ENCODE measurements around the gene MAP2K2. TPM values are rescaled to one million over a fixed set of nuclear protein-coding genes. Genes with fewer than 3 reads are reported as not detected.

Gene MAP2K2
- total RNA-seq, 2 experiments from 2014 or later, result 108 to 133 TPM

- ChIA-PET CTCF (interaction anchor here (0.7 to 0.8 kb wide), 3 partner anchors 24 to 834 kb away, joined by 3 to 5 read pairs (median 3); no protein-coding TSS in a partner anchor), POLR2A (no interaction called here)
- Mint-ChIP-seq H3K27me3 (no peaks in the 10 kb centered on the region), H3K4me1 (peaks cover 27% of the 10 kb centered on the region), H3K27ac (peak overlapping the region; percentile 25), H3K9me3 (ENCODE audit: low read depth) (no peaks in the 10 kb centered on the region), H3K36me3 (ENCODE audit: low read depth) (peaks cover 36% of the 10 kb centered on the region), H3K4me3 (no peak overlapping the region)
- intact Hi-C loops (cut with DNase I, micrococcal nuclease), result no loop called here
- no peak for ATAC-seq
- no peak for DNase-seq
Observed at GRCh38 chr19:4114181-4114580, 9.7 kb downstream of the MAP2K2 start.

DNA sequence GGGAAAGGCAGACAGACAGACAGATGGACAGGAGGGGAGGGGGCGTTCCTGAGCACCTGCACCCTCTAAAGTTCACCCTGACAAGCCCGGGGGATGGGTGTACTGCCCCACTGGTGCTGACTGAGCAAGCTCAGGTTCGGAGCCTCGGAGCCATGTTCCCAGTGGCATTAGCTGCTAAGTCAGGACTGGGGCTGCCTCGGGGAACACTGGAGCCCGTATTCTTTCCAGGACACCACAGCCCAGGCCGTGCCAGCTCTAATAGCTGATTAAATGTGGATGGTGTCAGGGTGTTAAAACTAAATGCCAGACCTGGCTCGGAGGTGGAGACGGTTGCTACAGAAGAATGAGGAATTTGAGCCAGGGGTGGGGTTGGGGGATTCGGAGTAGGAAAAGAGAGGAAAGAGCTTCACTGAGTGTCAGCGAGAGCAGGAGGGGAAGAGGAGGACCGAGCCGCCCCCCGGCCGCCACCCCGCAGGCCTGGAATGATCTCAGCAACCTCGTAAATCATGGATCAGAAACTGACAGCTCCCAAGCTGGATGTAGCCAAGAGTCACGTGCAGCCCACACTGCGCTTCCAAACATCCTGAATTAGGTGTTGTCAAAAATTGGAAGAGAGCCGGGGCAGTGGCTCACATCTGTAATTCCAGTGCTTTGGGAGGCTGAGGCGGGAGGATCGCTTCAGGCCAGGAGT lies 10.4 kb downstream of the MAP2K2 start:
- H3K27ac Mint-ChIP-seq, result no peak overlapping the region
- ChIA-PET POLR2A (no interaction called here), CTCF (interaction anchor here (0.7 to 0.8 kb wide), 2 partner anchors 24 to 833 kb away, joined by 3 to 5 read pairs; no protein-coding TSS in a partner anchor)
- H3K9me3 Mint-ChIP-seq (ENCODE audit: low read depth), result no peaks in the 10 kb centered on the region
- H3K36me3 Mint-ChIP-seq (ENCODE audit: low read depth), result peaks cover 42% of the 10 kb centered on the region
- no peak for ATAC-seq
- intact Hi-C loops (cut with DNase I, micrococcal nuclease), result no loop called here
- no peak overlapping the region for H3K4me3 Mint-ChIP-seq
- DNase-seq, result no peak
- peaks cover 33% of the 10 kb centered on the region for H3K4me1 Mint-ChIP-seq
- no peaks in the 10 kb centered on the region for H3K27me3 Mint-ChIP-seq

- CTCF ChIA-PET, result interaction anchor here (0.6 kb wide), 1 partner anchor 25 kb away, joined by 3 read pairs; no protein-coding TSS in a partner anchor
- intact Hi-C loops (cut with DNase I, micrococcal nuclease), result no loop called here
- POLR2A ChIA-PET, result no interaction called here
- no peaks in the 10 kb centered on the region for H3K27me3 Mint-ChIP-seq
- H3K36me3 Mint-ChIP-seq (ENCODE audit: low read depth), result peaks cover 48% of the 10 kb centered on the region
- H3K27ac Mint-ChIP-seq, result no peak overlapping the region
- ATAC-seq (no peak), DNase-seq (no peak)
- peaks cover 41% of the 10 kb centered on the region for H3K4me1 Mint-ChIP-seq
- H3K9me3 Mint-ChIP-seq (ENCODE audit: low read depth), result no peaks in the 10 kb centered on the region
- no peak overlapping the region for H3K4me3 Mint-ChIP-seq
Observed at GRCh38 chr19:4112367-4112766, 11.6 kb downstream of the MAP2K2 start.

- Mint-ChIP-seq H3K36me3 (ENCODE audit: low read depth) (peaks cover 61% of the 10 kb centered on the region), H3K27me3 (no peaks in the 10 kb centered on the region)
- POLR2A ChIA-PET, result interaction anchor here (1.1 kb wide), 1 partner anchor 10 kb away, joined by 3 read pairs; no protein-coding TSS in a partner anchor
Observed at GRCh38 chr19:4109626-4109945, 14.3 kb downstream of the MAP2K2 start.

DNA sequence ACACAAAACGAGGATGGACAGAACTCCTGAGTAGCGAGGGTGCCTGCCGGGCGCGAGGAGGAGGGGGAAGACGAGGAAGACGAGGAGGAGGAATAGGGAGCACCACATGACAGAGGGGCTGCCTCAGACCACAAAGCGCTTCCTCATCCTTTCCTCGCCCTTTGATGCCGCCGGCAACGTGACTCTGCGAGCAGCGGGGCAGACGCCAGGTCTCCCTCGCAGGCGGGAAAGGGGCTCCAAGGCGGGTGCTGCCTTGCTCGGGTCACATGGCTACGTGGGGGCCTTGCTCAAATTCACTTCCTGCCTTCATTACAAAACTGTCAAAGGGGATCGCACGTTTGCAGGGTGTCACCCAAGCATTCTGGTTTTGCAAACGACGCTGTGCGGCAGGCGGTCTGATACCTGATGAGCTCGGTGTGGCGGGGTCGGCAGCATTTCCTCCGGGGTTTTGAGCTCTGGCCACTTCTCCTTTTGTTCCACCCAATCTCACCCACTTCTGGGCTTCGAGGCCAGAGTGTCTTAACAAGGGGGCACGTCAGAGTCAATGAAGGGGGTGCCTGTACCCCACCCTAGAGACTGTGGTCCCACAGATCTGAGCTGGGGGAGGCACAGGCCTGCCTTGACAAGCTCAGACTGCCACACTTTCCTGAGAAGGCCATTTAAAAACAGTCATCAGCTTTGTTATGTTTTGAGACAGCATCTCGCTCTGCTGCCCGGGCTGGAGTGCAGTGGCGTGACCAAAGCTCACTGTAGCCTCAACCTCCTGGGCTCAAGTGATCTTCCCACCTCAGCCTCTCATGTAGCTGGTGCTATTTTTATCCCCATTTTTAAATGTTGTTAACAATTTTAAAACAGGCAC lies 14.9 kb downstream of the MAP2K2 start:
- peak; percentile 76 for DNase-seq
- ChIA-PET POLR2A (interaction anchor here (0.6 to 1.1 kb wide), 2 partner anchors 10 to 20 kb away, joined by 3 to 5 read pairs; no protein-coding TSS in a partner anchor), CTCF (interaction anchor here (0.7 to 1.0 kb wide), 6 partner anchors 10 to 108 kb away, joined by 3 to 5 read pairs (median 3); no protein-coding TSS in a partner anchor)
- intact Hi-C loops (cut with DNase I, micrococcal nuclease), result loop anchor here (2.0 to 5.0 kb wide), 2 partner anchors 42 kb away; partner anchors contain the start of gene ZBTB7A (in 2 of the 2)
- H3K27me3 Mint-ChIP-seq, result no peaks in the 10 kb centered on the region
- no peak overlapping the region for H3K4me3 Mint-ChIP-seq
- peaks cover 51% of the 10 kb centered on the region for H3K4me1 Mint-ChIP-seq
- peaks cover 57% of the 10 kb centered on the region for H3K36me3 Mint-ChIP-seq (ENCODE audit: low read depth)
- ATAC-seq, result peak; percentile 70
- peak overlapping the region; percentile 94 for H3K27ac Mint-ChIP-seq
- no peaks in the 10 kb centered on the region for H3K9me3 Mint-ChIP-seq (ENCODE audit: low read depth)

More at GRCh38 chr19:4109626-4109945, 14.3 kb downstream of the MAP2K2 start:
- DNase-seq, result no peak
- CTCF ChIA-PET, result interaction anchor here (0.6 to 1.0 kb wide), 7 partner anchors 9 to 303 kb away, joined by 3 to 5 read pairs (median 3); no protein-coding TSS in a partner anchor
- intact Hi-C loops (cut with DNase I, micrococcal nuclease), result loop anchor here (2.0 to 5.0 kb wide), 2 partner anchors 42 to 43 kb away; partner anchors contain the start of gene ZBTB7A (in 2 of the 2)
- ATAC-seq, result no peak
- H3K4me3 Mint-ChIP-seq, result no peak overlapping the region
- H3K27ac Mint-ChIP-seq, result peak overlapping the region; percentile 58
- H3K4me1 Mint-ChIP-seq, result peaks cover 49% of the 10 kb centered on the region
- H3K9me3 Mint-ChIP-seq (ENCODE audit: low read depth), result no peaks in the 10 kb centered on the region

DNA sequence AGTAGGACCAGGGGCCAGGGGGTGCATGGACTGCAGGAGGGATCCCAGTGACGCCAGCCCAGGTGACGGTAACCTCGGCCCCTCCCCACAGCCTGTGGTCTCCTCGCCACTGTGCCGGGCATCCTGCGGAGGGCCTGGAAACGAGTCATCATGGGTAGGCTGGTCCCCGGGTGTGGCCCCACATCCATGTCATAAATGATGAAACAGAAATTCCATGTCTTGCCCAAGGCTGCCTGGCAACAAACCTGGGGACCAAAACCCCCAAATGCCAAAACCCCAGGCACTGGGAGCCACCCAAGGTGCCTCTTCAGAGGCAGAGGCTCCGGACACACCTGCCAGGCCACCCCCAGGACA lies 20.9 kb downstream of the MAP2K2 start:
- CTCF ChIA-PET, result interaction anchor here (1.1 kb wide), 1 partner anchor 8 kb away, joined by 3 read pairs; no protein-coding TSS in a partner anchor
- POLR2A ChIA-PET, result no interaction called here
- H3K9me3 Mint-ChIP-seq (ENCODE audit: low read depth), result no peaks in the 10 kb centered on the region
- intact Hi-C loops (cut with DNase I, micrococcal nuclease), result no loop called here
- H3K4me3 Mint-ChIP-seq, result no peak overlapping the region
- no peaks in the 10 kb centered on the region for H3K27me3 Mint-ChIP-seq
- ATAC-seq, result peak; percentile 14
- peaks cover 36% of the 10 kb centered on the region for H3K4me1 Mint-ChIP-seq
- DNase-seq, result peak; percentile 59
- no peak overlapping the region for H3K27ac Mint-ChIP-seq
- peaks cover 36% of the 10 kb centered on the region for H3K36me3 Mint-ChIP-seq (ENCODE audit: low read depth)

DNA sequence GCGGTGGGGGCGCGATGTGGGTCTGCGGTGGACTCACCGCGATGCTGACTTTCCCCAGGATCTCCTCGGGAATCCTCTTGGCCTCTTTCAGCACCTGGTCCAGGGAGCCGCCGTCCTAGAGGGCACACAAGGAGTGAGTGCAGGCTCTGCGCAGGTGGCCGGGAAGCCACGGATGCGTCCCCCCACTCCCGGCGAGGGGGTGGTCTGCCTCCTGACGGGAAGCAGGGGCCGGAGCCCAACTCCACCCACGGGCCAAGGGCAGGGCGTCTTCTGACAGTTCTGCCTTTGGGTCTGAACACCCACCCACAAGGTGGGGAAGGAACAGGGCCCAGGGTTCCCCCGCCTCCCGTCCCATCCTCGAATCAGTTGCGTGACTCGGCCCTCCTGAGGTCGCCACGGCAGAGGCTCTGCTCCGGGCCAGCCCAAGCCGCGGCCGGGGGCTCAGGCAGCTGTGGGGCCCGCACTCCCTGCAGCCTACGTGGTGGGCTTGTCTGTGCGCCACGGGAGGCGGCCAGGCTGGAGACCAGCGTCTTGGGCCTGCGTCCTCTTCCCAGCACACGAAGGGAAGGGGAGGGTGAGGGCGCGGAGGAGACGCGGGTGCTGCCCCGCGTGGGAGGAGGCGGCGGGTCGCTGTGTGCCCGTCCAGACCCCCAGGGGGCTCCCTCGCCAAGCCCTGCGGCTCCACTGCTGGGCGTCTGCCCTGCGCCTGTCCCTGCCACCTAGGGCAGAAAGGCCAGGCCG lies 21.4 kb downstream of the MAP2K2 start:
- POLR2A ChIA-PET, result no interaction called here
- peaks cover 35% of the 10 kb centered on the region for H3K36me3 Mint-ChIP-seq (ENCODE audit: low read depth)
- DNase-seq (no peak), ATAC-seq (no peak)
- no peaks in the 10 kb centered on the region for H3K27me3 Mint-ChIP-seq
- H3K4me1 Mint-ChIP-seq, result peaks cover 32% of the 10 kb centered on the region
- no peak overlapping the region for H3K4me3 Mint-ChIP-seq
- CTCF ChIA-PET, result no interaction called here
- H3K9me3 Mint-ChIP-seq (ENCODE audit: low read depth), result no peaks in the 10 kb centered on the region
- intact Hi-C loops (cut with DNase I, micrococcal nuclease), result no loop called here
- H3K27ac Mint-ChIP-seq, result no peak overlapping the region

GRCh38 chr19:4101496-4101770 lies 22.5 kb downstream of the MAP2K2 start:
- H3K27me3 Mint-ChIP-seq, result no peaks in the 10 kb centered on the region
- H3K9me3 Mint-ChIP-seq (ENCODE audit: low read depth), result no peaks in the 10 kb centered on the region
- no peak for ATAC-seq
- DNase-seq, result no peak
- ChIA-PET POLR2A (no interaction called here), CTCF (no interaction called here)
- intact Hi-C loops (cut with DNase I, micrococcal nuclease), result no loop called here
- H3K4me3 Mint-ChIP-seq, result no peak overlapping the region
- peaks cover 25% of the 10 kb centered on the region for H3K4me1 Mint-ChIP-seq
- H3K36me3 Mint-ChIP-seq (ENCODE audit: low read depth), result peaks cover 32% of the 10 kb centered on the region
- no peak overlapping the region for H3K27ac Mint-ChIP-seq

DNA sequence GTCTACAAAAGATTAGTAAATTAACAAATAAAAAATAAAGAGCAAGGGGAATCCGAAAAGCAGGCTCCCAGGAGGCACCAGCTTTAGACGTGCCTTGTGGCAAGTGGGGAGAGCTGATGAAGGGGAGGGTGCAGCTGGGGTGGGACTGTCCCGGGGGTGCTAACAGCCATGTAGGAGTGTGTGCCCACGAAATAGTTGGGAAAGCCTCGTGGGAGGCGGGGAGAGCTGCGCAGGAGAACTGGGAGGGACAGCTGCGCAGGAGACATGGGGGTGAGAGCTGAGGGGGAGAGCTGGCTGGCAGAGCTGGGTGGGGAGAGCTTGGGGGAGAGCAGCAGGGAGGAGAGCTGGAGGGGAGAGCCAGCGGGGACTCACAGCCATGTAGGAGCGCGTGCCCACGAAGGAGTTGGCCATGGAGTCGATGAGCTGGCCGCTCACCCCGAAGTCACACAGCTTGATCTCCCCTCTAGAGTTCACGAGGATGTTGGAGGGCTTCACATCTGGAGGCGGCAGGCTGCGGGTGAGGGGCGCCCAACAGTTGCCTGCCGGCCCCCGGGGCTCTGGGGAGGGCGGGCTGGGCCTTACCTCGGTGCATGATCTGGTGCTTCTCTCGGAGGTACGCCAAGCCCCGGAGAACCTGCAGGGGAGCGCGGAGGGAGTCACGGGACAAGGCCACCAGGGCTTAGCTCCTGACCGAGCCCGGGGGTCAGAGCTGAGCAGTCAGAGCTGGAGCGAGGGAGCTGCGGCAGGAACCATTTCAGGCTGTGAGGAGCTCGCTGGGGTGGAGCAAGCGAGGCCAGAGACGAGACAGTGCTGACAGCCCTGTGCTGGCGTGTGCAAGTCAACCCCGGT lies 23.1 kb downstream of the MAP2K2 start:
- ChIA-PET POLR2A (no interaction called here), CTCF (interaction anchor here (0.6 kb wide), 1 partner anchor 113 kb away, joined by 3 read pairs; no protein-coding TSS in a partner anchor)
- H3K4me3 Mint-ChIP-seq, result no peak overlapping the region
- ATAC-seq, result no peak
- H3K36me3 Mint-ChIP-seq (ENCODE audit: low read depth), result peaks cover 30% of the 10 kb centered on the region
- no peaks in the 10 kb centered on the region for H3K27me3 Mint-ChIP-seq
- H3K4me1 Mint-ChIP-seq, result peaks cover 24% of the 10 kb centered on the region
- intact Hi-C loops (cut with DNase I, micrococcal nuclease), result no loop called here
- no peak for DNase-seq
- no peak overlapping the region for H3K27ac Mint-ChIP-seq
- H3K9me3 Mint-ChIP-seq (ENCODE audit: low read depth), result no peaks in the 10 kb centered on the region

DNA sequence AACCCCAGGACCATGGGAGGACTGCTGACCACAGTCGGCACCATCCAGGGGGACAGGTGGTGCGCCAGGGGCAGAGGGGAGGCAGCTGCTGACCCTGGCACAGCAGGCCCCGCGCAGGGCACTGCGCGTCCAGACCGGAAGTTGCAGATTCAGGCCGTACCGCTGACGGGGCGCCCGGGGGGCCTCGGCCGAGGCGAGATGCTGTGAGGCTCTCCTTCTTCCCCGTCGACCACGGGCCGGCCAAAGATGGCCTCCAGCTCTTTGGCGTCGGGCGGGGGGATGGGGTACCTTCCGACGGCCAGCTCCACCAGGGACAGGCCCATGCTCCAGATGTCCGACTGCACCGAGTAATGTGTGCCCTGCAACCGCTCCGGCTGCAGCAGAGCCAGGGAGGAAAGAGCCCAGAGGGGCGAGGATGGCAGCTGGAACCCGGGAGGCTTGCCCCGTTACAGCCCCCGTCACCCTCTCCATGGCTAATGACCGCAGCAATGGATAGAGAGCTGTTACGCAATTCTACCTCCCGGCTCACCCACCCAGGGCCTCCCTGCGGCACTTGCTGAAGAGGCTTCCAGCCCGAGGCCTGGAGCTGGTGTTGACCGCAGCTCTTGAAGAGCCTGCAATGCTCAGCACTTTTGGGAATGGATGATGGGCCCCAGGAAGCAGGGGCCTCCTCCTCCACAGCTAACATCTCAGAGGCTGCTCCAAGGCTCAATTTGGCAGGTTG lies 24.7 kb downstream of the MAP2K2 start:
- H3K27me3 Mint-ChIP-seq, result no peaks in the 10 kb centered on the region
- no peak for ATAC-seq
- H3K4me3 Mint-ChIP-seq, result no peak overlapping the region
- H3K27ac Mint-ChIP-seq, result no peak overlapping the region
- no peaks in the 10 kb centered on the region for H3K9me3 Mint-ChIP-seq (ENCODE audit: low read depth)
- ChIA-PET CTCF (interaction anchor here (0.6 kb wide), 1 partner anchor 55 kb away, joined by 4 read pairs; no protein-coding TSS in a partner anchor), POLR2A (no interaction called here)
- DNase-seq, result no peak
- intact Hi-C loops (cut with DNase I, micrococcal nuclease), result no loop called here
- H3K36me3 Mint-ChIP-seq (ENCODE audit: low read depth), result peaks cover 23% of the 10 kb centered on the region
- peaks cover 7% of the 10 kb centered on the region for H3K4me1 Mint-ChIP-seq
